SJCRH30 (cell line): ENCODE results near the gene PRTFDC1. TPM values are rescaled to one million over a fixed set of nuclear protein-coding genes. Genes with fewer than 3 reads are reported as not detected.
A peak's percentile ranks its signal among the peaks of the same experiment; 100 is the strongest.
"Not testable (repeated sequence)": the region's sequence is repeated elsewhere in the genome, so short reads cannot be mapped to it uniquely, and the experiment has no call there.

ENCODE experiments used
- DNase-seq, 2 experiments: peaks; one replicate each; pipeline ENCODE4 v3.0.0-alpha.2; 2015 to 2020
- H3K27ac ChIP-seq: fragments of 250-450 bp; sonication (Bioruptor Pico); 2 replicates; pipeline ENCODE4 v1.5.1; 2020; ENCODE audit warnings: mild to moderate bottlenecking, moderate library complexity
- H3K27me3 ChIP-seq: fragments of 250-450 bp; sonication (Bioruptor Pico); 2 replicates; pipeline ENCODE4 v1.5.1; 2020; ENCODE audit warnings: mild to moderate bottlenecking, moderate library complexity
- H3K36me3 ChIP-seq: fragments of 250-450 bp; sonication (Bioruptor Pico); 2 replicates; pipeline ENCODE4 v1.5.1; 2020; ENCODE audit warnings: mild to moderate bottlenecking, moderate library complexity
- H3K4me1 ChIP-seq: fragments of 250-450 bp; sonication (Bioruptor Pico); 2 replicates; pipeline ENCODE4 v1.5.1; 2020; ENCODE audit warnings: mild to moderate bottlenecking, moderate library complexity
- H3K4me3 ChIP-seq: fragments of 250-450 bp; sonication (Bioruptor Pico); 2 replicates; pipeline ENCODE4 v1.5.1; 2020; ENCODE audit warnings: mild to moderate bottlenecking, moderate library complexity
- H3K9me3 ChIP-seq: fragments of 250-450 bp; sonication (Bioruptor Pico); replicated peaks from 2 replicates; pipeline ENCODE4 v1.5.1; 2020; ENCODE audit warnings: mild to moderate bottlenecking, moderate library complexity
- total RNA-seq: library from RNA; depleted of rRNA; stranded (reverse); fragments of >200 nt; shearing (Covaris generic); gene quantifications from 2 replicates; pipeline ENCODE4 v1.2.3, GENCODE V29; 2014

PRTFDC1 gene
- total RNA-seq, 1 experiment from 2014 or later = 0.08 TPM

DNA sequence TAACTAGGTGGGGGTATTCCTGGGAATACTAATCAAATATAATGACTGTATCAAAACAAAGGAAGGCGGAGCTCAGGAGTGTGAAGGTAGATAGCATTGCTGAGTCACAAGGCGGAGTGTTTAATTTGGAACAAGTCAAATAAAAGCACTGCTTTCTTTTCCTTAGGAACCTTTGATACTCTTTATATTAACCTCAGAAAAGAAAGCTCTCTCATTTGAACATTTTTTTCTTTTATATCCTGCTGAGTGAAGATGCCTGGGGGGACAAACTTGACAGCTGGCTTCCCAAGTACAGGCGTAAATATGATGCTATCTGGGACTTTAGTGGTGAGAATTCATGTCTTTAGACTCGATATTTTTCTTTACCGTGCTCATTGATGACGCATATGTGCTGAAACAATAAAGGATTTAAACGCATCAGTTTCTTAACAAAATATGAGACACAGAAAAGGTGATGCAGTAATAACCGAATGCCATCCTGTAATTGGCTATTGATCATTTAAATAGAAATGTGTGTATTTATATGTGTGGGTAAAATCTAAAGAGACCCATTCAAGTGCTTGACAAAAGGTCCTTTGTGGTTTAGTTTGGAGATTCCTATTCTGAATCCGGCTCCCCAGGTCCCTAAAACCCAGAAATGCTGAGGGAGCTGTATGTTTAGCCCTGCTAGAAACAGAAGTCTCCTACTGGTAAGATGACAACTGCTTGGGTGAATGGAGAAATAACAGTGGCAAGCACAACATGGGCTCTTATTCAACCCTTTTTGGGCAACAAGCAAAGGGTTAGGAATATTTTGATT is 102.7 kb downstream of the PRTFDC1 start:
- Histone ChIP-seq H3K27ac (no peak overlapping the region), H3K4me3 (no peak overlapping the region), H3K4me1 (peaks cover 4% of the 10 kb centered on the region; the same call in 1 of the 2 replicates), H3K27me3 (no peaks in the 10 kb centered on the region), H3K9me3 (no peaks in the 10 kb centered on the region), H3K36me3 (no peaks in the 10 kb centered on the region)
- DNase-seq = peak; percentile 19 to 60

DNA sequence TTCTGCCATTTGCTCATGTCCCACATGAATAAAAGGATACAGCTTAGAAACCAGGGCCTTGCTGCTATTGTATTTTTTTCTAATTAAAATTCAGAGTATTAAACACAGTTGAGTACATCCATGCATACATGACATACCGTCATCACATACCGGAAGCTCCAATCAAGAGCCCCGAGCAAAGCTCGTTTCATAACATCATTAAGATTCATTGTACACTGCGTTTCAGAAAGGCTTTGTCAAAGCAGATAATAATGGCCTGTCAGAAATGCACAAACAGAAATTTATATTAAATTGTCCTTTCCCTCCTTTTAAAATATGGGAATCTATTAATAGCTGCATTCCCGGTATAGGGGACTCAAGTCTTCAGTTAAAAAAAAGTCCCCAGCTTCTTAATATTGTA is 103.4 kb downstream of the PRTFDC1 start:
- Histone ChIP-seq H3K27me3 (no peaks in the 10 kb centered on the region), H3K4me3 (no peak overlapping the region), H3K36me3 (no peaks in the 10 kb centered on the region), H3K27ac (no peak overlapping the region), H3K9me3 (no peaks in the 10 kb centered on the region), H3K4me1 (peaks cover 4% of the 10 kb centered on the region; the same call in 1 of the 2 replicates)
- no peak for DNase-seq

DNA sequence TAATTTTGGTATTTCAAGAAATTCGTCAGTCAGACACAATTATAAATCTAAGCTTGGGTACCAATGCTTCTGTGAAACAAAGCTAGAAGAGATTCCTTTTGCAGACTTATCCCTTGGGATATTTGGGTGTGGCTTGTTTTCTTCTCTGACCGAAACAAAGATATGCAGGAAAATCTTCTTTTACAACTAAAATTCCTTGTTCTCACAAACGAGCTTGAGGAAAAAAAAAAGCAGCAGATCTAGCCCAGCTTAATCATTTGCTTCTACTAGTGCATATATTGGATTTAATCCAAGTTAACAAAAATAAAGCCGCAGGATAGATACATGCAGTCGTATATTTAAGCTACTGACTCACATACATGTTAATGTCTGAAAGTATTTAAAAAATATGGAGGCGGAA is 104.2 kb downstream of the PRTFDC1 start:
- Histone ChIP-seq H3K36me3 (no peaks in the 10 kb centered on the region), H3K27me3 (no peaks in the 10 kb centered on the region), H3K4me1 (peaks cover 4% of the 10 kb centered on the region; the same call in 1 of the 2 replicates), H3K27ac (no peak overlapping the region), H3K4me3 (no peak overlapping the region), H3K9me3 (no peaks in the 10 kb centered on the region)
- DNase-seq = no peak

DNA sequence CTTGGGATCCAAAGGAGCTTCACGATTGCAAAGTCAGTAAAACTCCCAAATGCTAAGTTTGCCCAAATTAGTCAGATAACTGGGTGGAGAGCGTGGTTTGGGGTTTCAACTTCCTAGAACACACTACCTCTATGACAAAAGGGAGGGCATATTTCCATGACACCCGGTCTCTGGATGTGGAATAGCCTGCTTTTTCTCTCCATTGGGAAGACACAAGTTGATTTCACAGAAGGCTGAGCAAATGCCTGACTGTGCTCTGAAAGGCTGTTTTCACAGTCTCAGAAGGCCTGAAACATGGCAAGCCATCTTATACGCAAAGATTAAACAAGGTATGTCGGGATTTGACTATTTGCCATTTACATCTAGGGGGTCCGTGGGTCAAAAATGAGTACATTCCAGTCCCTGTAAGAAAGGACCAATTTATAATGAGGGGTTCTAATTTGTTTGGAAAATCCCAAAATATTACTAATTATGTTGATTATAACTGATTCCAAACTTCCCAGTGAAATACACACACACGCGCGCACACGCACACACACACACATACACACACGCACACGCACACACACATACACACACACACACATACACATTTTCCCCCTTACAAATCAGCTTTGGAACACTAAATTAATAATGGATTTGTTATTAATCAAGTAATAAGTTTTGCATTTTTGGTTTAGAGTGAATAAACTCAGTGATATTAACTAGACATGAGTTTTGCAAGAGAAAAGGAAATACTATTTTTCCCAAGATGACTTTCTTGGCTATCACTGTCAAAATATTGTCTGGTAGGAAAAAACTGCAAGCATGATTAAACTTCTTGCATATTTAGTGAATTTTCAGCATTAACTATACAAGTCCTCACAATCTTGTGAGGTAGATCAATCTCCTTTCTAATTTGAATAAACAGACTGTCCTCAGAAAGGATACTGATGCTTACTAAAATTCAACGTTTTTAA is 105.0 kb downstream of the PRTFDC1 start:
- Histone ChIP-seq H3K27ac (no peak overlapping the region), H3K4me1 (peaks cover 4% of the 10 kb centered on the region; the same call in 1 of the 2 replicates), H3K36me3 (no peaks in the 10 kb centered on the region), H3K27me3 (no peaks in the 10 kb centered on the region), H3K4me3 (no peak overlapping the region), H3K9me3 (no peaks in the 10 kb centered on the region)
- DNase-seq = no peak

DNA sequence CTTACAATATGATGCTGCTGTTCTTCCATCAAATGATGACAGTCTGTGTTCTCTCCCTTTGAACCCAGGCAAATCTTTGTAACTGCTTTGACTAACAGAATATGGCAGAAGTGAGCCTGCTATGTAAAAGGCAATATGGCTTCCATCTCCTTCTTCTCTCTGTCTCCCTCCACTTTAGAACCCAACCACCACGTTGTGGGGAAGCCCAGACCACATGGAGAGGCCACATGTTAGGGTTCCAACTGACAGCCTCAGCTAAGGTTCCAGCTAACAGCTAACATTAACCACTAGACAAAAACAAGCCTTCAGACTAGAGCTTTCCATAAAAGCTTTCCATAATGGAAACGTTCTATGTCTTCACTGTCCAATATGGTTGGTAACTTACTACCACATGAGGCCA is 107.7 kb downstream of the PRTFDC1 start:
- Histone ChIP-seq H3K4me1 (no peaks in the 10 kb centered on the region), H3K4me3 (no peak overlapping the region), H3K27ac (no peak overlapping the region), H3K9me3 (no peaks in the 10 kb centered on the region), H3K36me3 (no peaks in the 10 kb centered on the region), H3K27me3 (no peaks in the 10 kb centered on the region)
- DNase-seq = no peak

DNA sequence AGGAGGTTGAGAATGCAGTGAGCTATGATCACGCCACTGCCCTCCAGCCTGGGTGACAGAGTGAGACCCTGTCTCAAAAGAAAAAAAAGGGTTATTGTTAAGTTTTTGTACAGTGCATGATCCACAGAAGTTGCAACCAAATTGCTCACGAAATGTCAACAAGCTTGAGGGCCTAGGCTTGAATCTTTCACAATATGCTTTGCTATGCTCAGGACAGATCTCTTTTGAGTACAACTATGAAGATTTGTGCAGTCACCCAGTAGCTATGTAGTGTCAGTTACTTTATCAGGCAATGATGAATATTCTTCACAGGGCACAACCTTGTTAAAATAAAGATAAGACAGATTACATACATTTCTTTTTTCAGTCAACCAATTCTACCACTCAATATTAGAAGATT is 109.2 kb downstream of the PRTFDC1 start:
- Histone ChIP-seq H3K27me3 (no peaks in the 10 kb centered on the region), H3K36me3 (no peaks in the 10 kb centered on the region), H3K9me3 (no peaks in the 10 kb centered on the region), H3K27ac (no peak overlapping the region), H3K4me1 (no peaks in the 10 kb centered on the region), H3K4me3 (no peak overlapping the region)
- no peak for DNase-seq

DNA sequence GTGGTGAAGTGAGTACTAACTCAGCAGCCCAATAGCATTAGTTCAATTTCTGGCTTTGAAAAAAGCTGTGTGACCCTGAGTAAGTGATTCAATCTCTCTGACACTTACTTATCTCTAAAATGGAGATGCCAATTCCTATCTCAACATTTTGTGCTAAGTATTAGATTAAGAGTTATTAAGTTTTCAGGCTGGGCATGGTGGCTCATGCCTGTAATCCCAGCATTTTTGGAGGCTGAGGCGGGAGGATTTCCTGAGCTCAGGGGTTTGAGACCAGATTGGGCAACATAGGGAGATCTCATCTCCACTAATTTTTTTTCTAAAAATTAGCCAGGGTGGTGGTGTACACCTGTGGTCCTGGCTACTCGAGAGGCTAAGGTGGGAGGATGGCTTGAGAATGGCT is 109.5 kb downstream of the PRTFDC1 start:
- Histone ChIP-seq H3K27ac (no peak overlapping the region), H3K36me3 (no peaks in the 10 kb centered on the region)
- DNase-seq = no peak

DNA sequence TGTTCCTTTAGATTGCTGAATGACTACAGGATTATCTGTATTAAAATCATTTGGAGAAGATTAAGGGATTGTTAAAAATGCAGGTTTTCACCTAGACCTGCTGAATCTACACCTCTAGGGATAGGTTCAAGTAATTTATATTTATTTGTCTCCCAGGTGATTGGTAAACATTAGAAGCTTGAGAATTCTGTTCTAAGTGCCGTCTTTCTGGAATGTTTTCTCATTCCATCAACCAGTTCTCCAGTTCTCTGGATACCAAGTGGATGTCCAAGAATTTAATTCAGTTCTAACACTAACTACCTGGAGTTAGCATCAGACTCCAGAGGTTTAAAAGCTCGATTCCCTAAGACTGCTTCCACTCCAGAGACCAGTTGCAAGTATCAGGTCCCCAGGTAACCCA is 110.9 kb downstream of the PRTFDC1 start:
- no peaks in the 10 kb centered on the region for H3K36me3 ChIP-seq
- no peaks in the 10 kb centered on the region for H3K4me1 ChIP-seq
- no peak for DNase-seq
- 0 out of 2 replicates have a peak, but pooled peaks cover 4% of the 10 kb centered on the region for H3K9me3 ChIP-seq
- no peaks in the 10 kb centered on the region for H3K27me3 ChIP-seq
- H3K4me3 ChIP-seq = no peak overlapping the region
- no peak overlapping the region for H3K27ac ChIP-seq

More for the DNA sequence above, 109.5 kb downstream of the PRTFDC1 start:
- Histone ChIP-seq H3K27me3 (no peaks in the 10 kb centered on the region), H3K4me1 (no peaks in the 10 kb centered on the region), H3K4me3 (no peak overlapping the region), H3K9me3 (no peaks in the 10 kb centered on the region)

DNA sequence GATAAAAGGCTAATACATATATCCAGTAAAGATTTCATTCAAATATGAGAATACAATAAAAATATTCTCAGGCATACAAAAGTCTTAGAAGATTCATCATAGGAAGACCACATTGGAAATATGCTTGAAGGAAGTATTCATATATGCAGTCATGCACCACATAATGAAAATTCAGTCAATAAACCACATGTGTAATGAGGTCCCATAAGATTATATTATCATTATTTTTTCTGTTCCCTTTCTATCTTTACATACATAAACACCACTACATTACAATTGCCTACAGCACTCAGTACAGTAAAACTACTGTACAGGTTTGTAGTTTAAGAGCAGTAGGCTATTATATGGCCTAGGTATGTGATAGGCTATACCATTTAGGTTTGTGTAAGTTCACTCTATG is 111.6 kb downstream of the PRTFDC1 start:
- no peaks in the 10 kb centered on the region for H3K4me1 ChIP-seq
- DNase-seq = no peak
- H3K27ac ChIP-seq = no peak overlapping the region
- H3K9me3 ChIP-seq = 0 out of 2 replicates have a peak, but pooled peaks cover 4% of the 10 kb centered on the region
- H3K4me3 ChIP-seq = no peak overlapping the region
- no peaks in the 10 kb centered on the region for H3K27me3 ChIP-seq
- no peaks in the 10 kb centered on the region for H3K36me3 ChIP-seq

DNA sequence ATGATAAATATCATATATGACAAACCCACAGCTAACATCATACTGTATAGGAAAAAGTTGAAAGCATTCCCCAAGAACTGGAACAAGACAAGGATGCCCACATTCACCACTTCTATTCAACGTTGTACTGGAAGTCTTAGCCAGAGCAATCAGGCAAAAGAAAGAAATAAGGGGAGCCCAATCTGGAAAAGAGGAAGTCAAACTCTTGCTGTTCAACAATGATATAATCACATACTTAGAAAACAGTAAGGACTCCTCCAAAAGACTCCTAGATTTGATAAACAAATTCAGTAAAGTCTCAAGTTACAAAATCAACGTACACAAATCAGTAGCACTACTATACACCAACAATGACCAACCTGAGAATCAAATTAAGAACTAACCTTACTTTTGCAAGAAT is 114.6 kb downstream of the PRTFDC1 start:
- H3K9me3 ChIP-seq, H3K4me1 ChIP-seq, H3K4me3 ChIP-seq, H3K27me3 ChIP-seq, H3K36me3 ChIP-seq, DNase-seq, H3K27ac ChIP-seq: not testable (repeated sequence)

DNA sequence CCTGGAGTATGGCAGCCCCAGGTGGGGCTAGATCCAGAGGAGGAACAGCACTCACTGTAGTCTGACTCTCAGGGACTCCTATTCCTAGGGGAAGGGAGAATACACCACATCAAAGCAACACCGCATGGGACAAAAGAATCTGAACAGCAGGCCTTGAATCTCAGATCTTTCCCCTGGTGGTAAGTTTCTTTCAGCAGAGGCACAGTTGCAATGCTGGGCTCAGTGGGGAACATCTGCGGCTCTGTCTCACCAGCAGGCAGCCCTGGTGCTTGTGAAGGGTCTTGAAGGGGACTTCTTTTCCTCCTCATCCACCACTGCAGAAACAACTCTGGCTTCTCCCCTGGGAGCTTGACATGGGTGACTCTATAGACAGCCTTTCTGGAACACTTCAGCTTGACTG is 117.5 kb downstream of the PRTFDC1 start:
- H3K4me3 ChIP-seq = no peak overlapping the region
- H3K4me1 ChIP-seq = no peaks in the 10 kb centered on the region
- 0 out of 2 replicates have a peak, but pooled peaks cover 4% of the 10 kb centered on the region for H3K9me3 ChIP-seq
- H3K27ac ChIP-seq = no peak overlapping the region
- H3K36me3 ChIP-seq = no peaks in the 10 kb centered on the region
- no peaks in the 10 kb centered on the region for H3K27me3 ChIP-seq
- DNase-seq = no peak

DNA sequence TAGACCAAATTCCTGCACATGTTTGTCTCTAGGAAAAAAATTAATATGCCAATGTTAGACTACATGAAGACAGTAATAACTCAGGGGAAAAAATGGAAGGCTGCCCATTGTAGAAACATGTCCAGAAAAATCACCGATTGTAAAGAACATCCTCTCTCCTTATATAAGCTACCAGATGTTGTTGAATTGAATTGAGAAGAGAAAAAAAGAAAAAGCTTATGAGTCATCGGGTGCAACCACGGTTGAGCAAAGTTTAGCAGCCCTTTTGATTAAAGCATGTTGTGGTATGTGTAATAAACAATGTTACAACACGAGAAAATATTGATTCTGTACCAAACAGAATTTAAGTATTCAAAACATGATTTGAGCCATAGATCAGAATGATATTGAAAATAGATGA is 126.4 kb downstream of the PRTFDC1 start:
- DNase-seq = no peak
- Histone ChIP-seq H3K27me3 (no peaks in the 10 kb centered on the region), H3K4me1 (no peaks in the 10 kb centered on the region), H3K36me3 (no peaks in the 10 kb centered on the region), H3K27ac (no peak overlapping the region), H3K4me3 (no peak overlapping the region), H3K9me3 (no peaks in the 10 kb centered on the region)

DNA sequence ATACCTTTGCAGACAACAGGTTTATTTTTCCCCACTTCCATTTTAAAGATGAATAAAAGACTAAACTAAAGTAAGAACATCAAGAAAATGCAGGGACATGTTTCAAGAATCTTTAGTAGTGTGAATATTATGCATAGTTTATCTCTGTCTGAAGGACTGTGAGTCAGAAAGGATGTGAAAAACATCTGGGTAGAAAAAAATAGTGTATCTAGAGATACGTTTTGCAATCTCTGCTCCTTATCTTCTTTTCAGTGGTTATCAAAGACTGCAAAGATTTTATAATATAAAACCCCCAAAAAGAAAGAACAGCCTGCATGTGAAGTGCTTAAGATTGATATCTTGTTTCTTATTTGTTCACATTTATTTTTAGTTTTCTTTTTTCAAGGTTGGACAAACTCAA is 126.9 kb downstream of the PRTFDC1 start:
- Histone ChIP-seq H3K4me1 (no peaks in the 10 kb centered on the region), H3K4me3 (no peak overlapping the region), H3K27me3 (no peaks in the 10 kb centered on the region), H3K36me3 (no peaks in the 10 kb centered on the region), H3K9me3 (no peaks in the 10 kb centered on the region), H3K27ac (no peak overlapping the region)
- DNase-seq = no peak

DNA sequence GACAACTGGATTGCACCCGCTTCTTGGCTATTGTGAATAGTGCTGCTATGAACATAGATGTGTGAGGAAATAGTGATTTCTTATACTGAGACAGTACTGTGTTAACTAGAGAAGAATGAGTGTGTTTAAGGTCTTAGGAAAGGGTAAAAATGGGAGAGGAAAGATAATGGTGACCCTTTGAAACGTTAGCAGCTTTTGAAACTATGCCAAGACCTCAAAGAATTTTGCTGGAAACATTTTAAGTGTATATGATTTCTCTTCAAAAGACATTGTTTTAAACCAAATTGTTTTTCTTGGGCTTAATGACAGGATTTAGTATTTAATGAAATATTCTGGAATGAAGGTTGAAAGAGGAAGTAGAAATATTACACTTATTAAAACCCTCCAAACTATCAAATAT is 127.9 kb downstream of the PRTFDC1 start:
- no peak overlapping the region for H3K4me3 ChIP-seq
- H3K27me3 ChIP-seq = no peaks in the 10 kb centered on the region
- H3K9me3 ChIP-seq = no peaks in the 10 kb centered on the region
- H3K27ac ChIP-seq = no peak overlapping the region
- DNase-seq = no peak
- no peaks in the 10 kb centered on the region for H3K4me1 ChIP-seq
- no peaks in the 10 kb centered on the region for H3K36me3 ChIP-seq

DNA sequence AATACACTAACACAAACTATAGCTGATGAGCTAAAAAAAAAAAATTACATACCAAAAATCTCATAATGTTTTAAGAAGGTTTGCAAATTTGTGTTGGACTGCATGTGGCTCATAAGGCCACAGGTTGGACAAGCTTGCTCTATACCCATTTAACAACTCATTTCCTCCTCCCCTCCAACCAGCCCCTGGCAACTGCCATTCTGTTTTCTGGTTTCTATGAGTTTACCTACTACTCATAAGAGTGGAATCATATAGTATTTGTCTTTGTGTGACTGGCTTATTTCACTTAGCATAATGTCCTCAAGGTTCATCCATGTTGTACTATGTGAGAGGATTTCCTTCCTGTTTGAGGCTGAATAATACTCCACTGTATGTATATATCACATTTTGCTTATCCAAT is 128.3 kb downstream of the PRTFDC1 start:
- DNase-seq = no peak
- Histone ChIP-seq H3K36me3 (no peaks in the 10 kb centered on the region), H3K4me3 (no peak overlapping the region), H3K4me1 (no peaks in the 10 kb centered on the region), H3K9me3 (no peaks in the 10 kb centered on the region), H3K27me3 (no peaks in the 10 kb centered on the region), H3K27ac (no peak overlapping the region)
